ENCODE measurements around the gene CCNB1IP1. TPM values are rescaled to one million over a fixed set of nuclear protein-coding genes. Genes with fewer than 3 reads are reported as not detected.

Gene CCNB1IP1
- total RNA-seq = 10 to 100 TPM; 17.4 to 34.0 (median 25.0) TPM
- 10 to 100 TPM; 37.4 to 55.3 TPM for polyA plus RNA-seq

- Histone ChIP-seq H3K27ac (peak within 1 kb of the TSS; percentile 72 to 90 (median 81)), H3K4me3 (peak within 1 kb of the TSS; percentile 35 to 60 (median 42)), H3K27me3 (no peaks in the 10 kb centered on the region), H3K36me3 (peaks cover 0 to 8% (median 0%) of the 10 kb centered on the region in 3 donors), H3K9me3 (no peaks in the 10 kb centered on the region), H3K4me1 (peaks cover 0 to 6% (median 5%) of the 10 kb centered on the region in 3 donors)
- ATAC-seq (peak; percentile 99), DNase-seq (peak in 4 of 6 donors; percentile 34 to 73 (median 58)), FAIRE-seq (peak; percentile 89)
- 0% methylated on average over 19 of the region's 19 CpGs for WGBS, 2 donors
- TF ChIP-seq CTCF (IDR thresholded peaks at IDR 0.05) = no peak
- intact Hi-C loops (cut with DNase I) = loop anchor here in 1 of 3 donors (10.0 kb wide), 1 partner anchor 122 kb away; the partner anchor contains the start of genes APEX1 and OSGEP
Observed at GRCh38 chr14:20332788-20333493, at the start of gene CCNB1IP1. CCNB1IP1 (minus strand) TSS chr14:20333279; CDS start chr14:20316523, 16,756 bp downstream.

- 94 to 96% methylated on average over 12 of the region's 12 CpGs for WGBS, 2 donors
Observed at GRCh38 chr14:20382526-20382925, 49.4 kb upstream of the CCNB1IP1 start.

GRCh38 chr14:20381341-20381740 lies 48.3 kb upstream of the CCNB1IP1 start:
- intact Hi-C loops (cut with DNase I) = no loop called here
- DNase-seq (no peak), FAIRE-seq (no peak), ATAC-seq (no peak)
- Histone ChIP-seq H3K27me3 (no peaks in the 10 kb centered on the region), H3K4me1 (no peaks in the 10 kb centered on the region), H3K4me3 (no peak overlapping the region), H3K9me3 (no peaks in the 10 kb centered on the region), H3K36me3 (peaks cover 0 to 80% (median 38%) of the 10 kb centered on the region in 3 donors), H3K27ac (no peak overlapping the region)
- WGBS, 2 donors = 83 to 84% methylated on average over 7 of the region's 7 CpGs
- TF ChIP-seq CTCF (IDR thresholded peaks at IDR 0.05) = no peak

More at GRCh38 chr14:20382526-20382925, 49.4 kb upstream of the CCNB1IP1 start:
- Histone ChIP-seq H3K27ac (no peak overlapping the region), H3K27me3 (no peaks in the 10 kb centered on the region), H3K36me3 (peaks cover 0 to 81% (median 40%) of the 10 kb centered on the region in 3 donors), H3K4me3 (no peak overlapping the region), H3K9me3 (no peaks in the 10 kb centered on the region), H3K4me1 (no peaks in the 10 kb centered on the region)
- no peak for FAIRE-seq
- DNase-seq = peak in 1 of 6 donors; percentile 4
- intact Hi-C loops (cut with DNase I) = no loop called here
- no peak for ATAC-seq
- TF ChIP-seq CTCF (IDR thresholded peaks at IDR 0.05) = no peak

- ATAC-seq (no peak), DNase-seq (no peak), FAIRE-seq (no peak)
- 92 to 95% methylated on average over 6 of the region's 6 CpGs for WGBS, 2 donors
- Histone ChIP-seq H3K4me3 (no peak overlapping the region), H3K9me3 (no peaks in the 10 kb centered on the region), H3K36me3 (peaks cover 0 to 76% (median 38%) of the 10 kb centered on the region in 3 donors), H3K4me1 (no peaks in the 10 kb centered on the region), H3K27me3 (no peaks in the 10 kb centered on the region), H3K27ac (no peak overlapping the region)
- intact Hi-C loops (cut with DNase I) = no loop called here
- TF ChIP-seq CTCF (IDR thresholded peaks at IDR 0.05) = no peak
Observed at GRCh38 chr14:20380681-20381080, 47.6 kb upstream of the CCNB1IP1 start.

- Histone ChIP-seq H3K4me1 (no peaks in the 10 kb centered on the region), H3K36me3 (peaks cover 0 to 71% (median 37%) of the 10 kb centered on the region in 3 donors), H3K4me3 (no peak overlapping the region), H3K27me3 (no peaks in the 10 kb centered on the region), H3K27ac (no peak overlapping the region), H3K9me3 (no peaks in the 10 kb centered on the region)
- TF ChIP-seq CTCF (IDR thresholded peaks at IDR 0.05) = no peak
- intact Hi-C loops (cut with DNase I) = no loop called here
- WGBS, 2 donors = 29 to 31% methylated on average over 1 of the region's 1 CpG
- FAIRE-seq (no peak), ATAC-seq (no peak), DNase-seq (no peak)
Observed at GRCh38 chr14:20379743-20380142, 46.7 kb upstream of the CCNB1IP1 start.

All from pancreas (tissue), 10 donors.